Stimulated activated CD8-positive, alpha-beta memory T cell treated with anti-CD3 and anti-CD28 coated beads, Interleukin-12 subunit alpha, Interleukin-12 subunit beta, amount 100 ng/mL, for 4 hours (primary cell): ENCODE results near the gene KNSTRN.

Experiments used
- DNase-seq: peaks from one replicate; pipeline ENCODE4 v3.0.0-alpha.2; 2020; ENCODE audit warnings: low read depth

KNSTRN gene

GRCh38 chr15:40435023-40435709 lies 52.6 kb downstream of the KNSTRN start:
- no peak for DNase-seq

GRCh38 chr15:40435710-40436089 lies 53.2 kb downstream of the KNSTRN start:
- no peak for DNase-seq

GRCh38 chr15:40436116-40436891 lies 53.8 kb downstream of the KNSTRN start:
- DNase-seq: no peak

GRCh38 chr15:40436892-40437751 lies 54.6 kb downstream of the KNSTRN start:
- no peak for DNase-seq

- DNase-seq: no peak
Observed at GRCh38 chr15:40437752-40438687, 55.5 kb downstream of the KNSTRN start.

GRCh38 chr15:40438712-40439111 lies 56.2 kb downstream of the KNSTRN start:
- DNase-seq: no peak

GRCh38 chr15:40439461-40439959 lies 57.0 kb downstream of the KNSTRN start:
- no peak for DNase-seq

GRCh38 chr15:40439960-40440742 lies 57.6 kb downstream of the KNSTRN start:
- DNase-seq: no peak

GRCh38 chr15:40440743-40441564 lies 58.4 kb downstream of the KNSTRN start, which contains the start of gene BAHD1:
Gene BAHD1 (plus strand): TSS chr15:40440953. CDS start chr15:40458465, 17,512 bp downstream.
- peak; percentile 92 for DNase-seq

GRCh38 chr15:40441565-40442531 lies 59.3 kb downstream of the KNSTRN start:
- no peak for DNase-seq

GRCh38 chr15:40443255-40443654 lies 60.7 kb downstream of the KNSTRN start:
- DNase-seq: no peak

GRCh38 chr15:40443846-40444245 lies 61.3 kb downstream of the KNSTRN start:
- DNase-seq: no peak
